ENCODE results near the gene NFATC1. TPM values are rescaled to one million over a fixed set of nuclear protein-coding genes. Genes with fewer than 3 reads are reported as not detected.

The NFATC1 gene
- total RNA-seq, 3 donors from 2014 or later: 10.9 to 18.0 (median 12.9) TPM

DNA sequence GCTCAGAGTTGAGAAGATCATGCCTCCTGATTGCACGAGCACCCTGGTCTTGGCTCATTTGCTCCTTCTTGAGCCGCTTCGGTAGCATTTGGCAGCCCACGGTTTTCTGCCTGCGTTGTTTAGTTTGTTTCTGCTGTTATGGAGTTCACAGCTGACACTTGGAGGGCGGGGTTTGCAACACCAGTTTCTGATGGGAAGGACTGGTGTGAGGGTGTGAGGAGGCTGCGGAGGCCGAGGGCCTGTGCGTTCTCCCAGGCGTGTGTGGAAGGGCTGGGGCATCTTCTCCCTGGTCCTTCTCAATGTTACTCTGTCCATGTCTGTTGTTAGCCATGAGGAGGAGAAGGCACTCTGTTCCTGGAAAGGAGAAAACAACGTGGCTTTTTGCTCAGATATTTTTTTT, 22.9 kb downstream of the NFATC1 start:
- H3K36me3 ChIP-seq: no peaks in the 10 kb centered on the region
- no peak for DNase-seq (ENCODE audit: low spot score in 2 of 2)
- H3K4me1 ChIP-seq: no peaks in the 10 kb centered on the region
- intact Hi-C loops (cut with DNase I; ENCODE audit: low total_unique reads): no loop called here
- no peak for TF ChIP-seq CTCF (IDR thresholded peaks at IDR 0.05)
- no peak for TF ChIP-seq POLR2AphosphoS5 (IDR thresholded peaks at IDR 0.05)
- no peak for TF ChIP-seq POLR2A (IDR thresholded peaks at IDR 0.05)
- no peak overlapping the region for H3K27ac ChIP-seq
- H3K27me3 ChIP-seq: no peaks in the 10 kb centered on the region
- H3K9me3 ChIP-seq: no peaks in the 10 kb centered on the region
- H3K4me3 ChIP-seq: no peak overlapping the region

DNA sequence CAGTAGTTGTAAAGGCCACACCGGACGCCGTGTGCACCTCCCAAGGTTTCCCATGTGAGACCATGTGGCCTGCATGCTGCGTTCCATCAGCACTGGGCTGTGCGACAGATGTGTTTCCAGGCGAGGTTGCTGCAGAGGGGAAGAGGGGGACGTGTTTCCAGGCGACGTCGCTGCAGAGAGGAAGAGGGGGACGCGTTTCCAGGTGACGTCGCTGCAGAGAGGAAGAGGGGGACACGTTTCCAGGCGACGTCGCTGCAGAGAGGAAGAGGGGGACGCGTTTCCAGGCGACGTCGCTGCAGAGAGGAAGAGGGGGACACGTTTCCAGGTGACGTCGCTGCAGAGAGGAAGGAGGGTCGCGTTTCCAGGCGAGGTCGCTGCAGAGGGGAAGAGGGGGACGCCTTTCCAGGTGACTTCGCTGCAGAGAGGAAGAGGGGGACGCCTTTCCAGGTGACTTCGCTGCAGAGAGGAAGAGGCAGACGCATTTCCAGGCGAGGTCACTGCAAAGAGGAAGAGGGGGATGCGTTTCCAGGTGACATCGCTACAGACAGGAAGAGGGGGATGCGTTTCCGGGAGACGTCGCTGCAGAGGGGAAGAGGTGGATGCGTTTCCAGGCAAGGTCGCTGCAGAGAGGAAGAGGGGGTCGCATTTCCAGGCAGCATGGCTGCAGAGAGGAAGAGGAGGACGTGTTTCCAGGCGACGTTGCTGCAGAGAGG, 24.5 kb downstream of the NFATC1 start:
- no peaks in the 10 kb centered on the region for H3K4me1 ChIP-seq
- no peak for TF ChIP-seq POLR2AphosphoS5 (IDR thresholded peaks at IDR 0.05)
- TF ChIP-seq POLR2A (IDR thresholded peaks at IDR 0.05): no peak
- no peak for TF ChIP-seq CTCF (IDR thresholded peaks at IDR 0.05)
- no peak overlapping the region for H3K27ac ChIP-seq
- intact Hi-C loops (cut with DNase I; ENCODE audit: low total_unique reads): no loop called here
- no peak for DNase-seq (ENCODE audit: low spot score in 2 of 2)
- no peaks in the 10 kb centered on the region for H3K9me3 ChIP-seq
- H3K4me3 ChIP-seq: no peak overlapping the region
- no peaks in the 10 kb centered on the region for H3K36me3 ChIP-seq
- H3K27me3 ChIP-seq: no peaks in the 10 kb centered on the region

DNA sequence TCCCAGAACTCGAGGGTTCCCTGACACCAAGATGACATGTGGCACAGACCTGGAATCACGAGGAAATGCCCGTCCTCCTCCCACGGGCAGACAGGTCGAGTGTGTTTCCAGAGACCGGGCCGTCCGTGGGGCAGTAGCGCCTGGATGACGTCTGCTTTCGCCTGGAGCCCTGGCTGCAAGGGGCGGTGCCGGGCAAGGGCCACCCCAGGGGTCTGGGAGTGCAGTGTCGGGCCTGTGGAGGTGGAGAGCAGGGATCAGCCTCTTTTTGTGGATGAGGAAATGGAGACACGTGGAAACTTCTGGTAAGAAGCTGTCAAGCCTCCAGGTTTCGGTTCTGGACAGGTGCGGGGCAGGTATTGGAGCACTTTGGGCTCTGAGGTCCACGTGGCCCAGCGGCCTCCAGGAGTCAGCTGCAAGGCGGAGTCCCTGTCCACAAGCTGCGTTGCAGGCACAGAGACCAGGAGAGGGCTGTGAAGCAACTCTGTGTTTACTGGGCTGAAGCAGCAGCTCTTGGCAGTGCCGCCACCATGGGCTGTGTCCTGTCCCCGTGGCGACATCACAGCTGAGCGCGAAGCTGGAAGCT, 25.6 kb downstream of the NFATC1 start:
- TF ChIP-seq POLR2AphosphoS5 (IDR thresholded peaks at IDR 0.05) (no peak), POLR2A (IDR thresholded peaks at IDR 0.05) (no peak), CTCF (IDR thresholded peaks at IDR 0.05) (no peak)
- Histone ChIP-seq H3K4me1 (no peaks in the 10 kb centered on the region), H3K9me3 (no peaks in the 10 kb centered on the region), H3K4me3 (no peak overlapping the region), H3K27ac (no peak overlapping the region), H3K36me3 (no peaks in the 10 kb centered on the region), H3K27me3 (no peaks in the 10 kb centered on the region)
- intact Hi-C loops (cut with DNase I; ENCODE audit: low total_unique reads): no loop called here
- DNase-seq (ENCODE audit: low spot score in 2 of 2): no peak

GRCh38 chr18:79422022-79422782, 26.5 kb downstream of the NFATC1 start:
- Histone ChIP-seq H3K36me3 (no peaks in the 10 kb centered on the region), H3K4me3 (no peak overlapping the region), H3K27me3 (no peaks in the 10 kb centered on the region), H3K4me1 (no peaks in the 10 kb centered on the region), H3K27ac (peak overlapping the region in 1 of 2 donors; percentile 7), H3K9me3 (no peaks in the 10 kb centered on the region)
- no peak for TF ChIP-seq POLR2A (IDR thresholded peaks at IDR 0.05)
- peak in 1 of 3 donors; percentile 29 for TF ChIP-seq POLR2AphosphoS5 (IDR thresholded peaks at IDR 0.05)
- intact Hi-C loops (cut with DNase I; ENCODE audit: low total_unique reads): no loop called here
- DNase-seq (ENCODE audit: low spot score in 2 of 2): no peak

DNA sequence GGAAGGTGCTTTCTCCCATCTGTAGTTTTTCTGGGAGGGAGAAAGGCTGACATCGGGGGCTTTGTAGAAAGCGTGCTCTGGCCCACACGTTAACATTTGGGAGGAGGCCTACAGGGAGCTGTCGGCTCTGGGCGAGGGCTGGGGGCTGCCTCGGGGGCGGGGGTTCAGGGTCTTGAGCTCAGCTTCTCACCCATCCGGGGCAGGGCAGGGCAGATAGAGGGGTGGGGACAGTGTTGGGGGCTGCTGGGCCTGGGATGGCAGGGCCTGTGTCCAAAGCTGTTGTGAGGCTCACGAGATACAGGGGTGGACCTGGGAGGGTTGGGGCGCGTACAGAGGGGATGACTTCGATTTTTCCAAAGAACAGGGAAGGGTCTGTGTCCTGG, 27.0 kb downstream of the NFATC1 start:
- intact Hi-C loops (cut with DNase I; ENCODE audit: low total_unique reads): no loop called here
- H3K27ac ChIP-seq: peak overlapping the region in 1 of 2 donors; percentile 7
- no peaks in the 10 kb centered on the region for H3K36me3 ChIP-seq
- H3K4me3 ChIP-seq: no peak overlapping the region
- no peaks in the 10 kb centered on the region for H3K9me3 ChIP-seq
- H3K4me1 ChIP-seq: no peaks in the 10 kb centered on the region
- no peak for DNase-seq (ENCODE audit: low spot score in 2 of 2)
- TF ChIP-seq POLR2AphosphoS5 (IDR thresholded peaks at IDR 0.05) (no peak), CTCF (IDR thresholded peaks at IDR 0.05) (no peak), POLR2A (IDR thresholded peaks at IDR 0.05) (no peak)
- H3K27me3 ChIP-seq: no peaks in the 10 kb centered on the region
